SJCRH30 (cell line): Measurements from ENCODE around the gene DDX54. TPM values are rescaled to one million over a fixed set of nuclear protein-coding genes. Genes with fewer than 3 reads are reported as not detected.

ENCODE experiments used
- DNase-seq, 2 experiments: peaks; one replicate each; pipeline ENCODE4 v3.0.0-alpha.2; 2015 to 2020
- H3K27ac ChIP-seq: fragments of 250-450 bp; sonication (Bioruptor Pico); 2 replicates; pipeline ENCODE4 v1.5.1; 2020; ENCODE audit warnings: mild to moderate bottlenecking, moderate library complexity
- H3K27me3 ChIP-seq: fragments of 250-450 bp; sonication (Bioruptor Pico); 2 replicates; pipeline ENCODE4 v1.5.1; 2020; ENCODE audit warnings: mild to moderate bottlenecking, moderate library complexity
- H3K36me3 ChIP-seq: fragments of 250-450 bp; sonication (Bioruptor Pico); 2 replicates; pipeline ENCODE4 v1.5.1; 2020; ENCODE audit warnings: mild to moderate bottlenecking, moderate library complexity
- H3K4me1 ChIP-seq: fragments of 250-450 bp; sonication (Bioruptor Pico); 2 replicates; pipeline ENCODE4 v1.5.1; 2020; ENCODE audit warnings: mild to moderate bottlenecking, moderate library complexity
- H3K4me3 ChIP-seq: fragments of 250-450 bp; sonication (Bioruptor Pico); 2 replicates; pipeline ENCODE4 v1.5.1; 2020; ENCODE audit warnings: mild to moderate bottlenecking, moderate library complexity
- H3K9me3 ChIP-seq: fragments of 250-450 bp; sonication (Bioruptor Pico); replicated peaks from 2 replicates; pipeline ENCODE4 v1.5.1; 2020; ENCODE audit warnings: mild to moderate bottlenecking, moderate library complexity
- total RNA-seq: library from RNA; depleted of rRNA; stranded (reverse); fragments of >200 nt; shearing (Covaris generic); gene quantifications from 2 replicates; pipeline ENCODE4 v1.2.3, GENCODE V29; 2014

Gene DDX54
- total RNA-seq, 1 experiment from 2014 or later = 47.6 TPM

DNA sequence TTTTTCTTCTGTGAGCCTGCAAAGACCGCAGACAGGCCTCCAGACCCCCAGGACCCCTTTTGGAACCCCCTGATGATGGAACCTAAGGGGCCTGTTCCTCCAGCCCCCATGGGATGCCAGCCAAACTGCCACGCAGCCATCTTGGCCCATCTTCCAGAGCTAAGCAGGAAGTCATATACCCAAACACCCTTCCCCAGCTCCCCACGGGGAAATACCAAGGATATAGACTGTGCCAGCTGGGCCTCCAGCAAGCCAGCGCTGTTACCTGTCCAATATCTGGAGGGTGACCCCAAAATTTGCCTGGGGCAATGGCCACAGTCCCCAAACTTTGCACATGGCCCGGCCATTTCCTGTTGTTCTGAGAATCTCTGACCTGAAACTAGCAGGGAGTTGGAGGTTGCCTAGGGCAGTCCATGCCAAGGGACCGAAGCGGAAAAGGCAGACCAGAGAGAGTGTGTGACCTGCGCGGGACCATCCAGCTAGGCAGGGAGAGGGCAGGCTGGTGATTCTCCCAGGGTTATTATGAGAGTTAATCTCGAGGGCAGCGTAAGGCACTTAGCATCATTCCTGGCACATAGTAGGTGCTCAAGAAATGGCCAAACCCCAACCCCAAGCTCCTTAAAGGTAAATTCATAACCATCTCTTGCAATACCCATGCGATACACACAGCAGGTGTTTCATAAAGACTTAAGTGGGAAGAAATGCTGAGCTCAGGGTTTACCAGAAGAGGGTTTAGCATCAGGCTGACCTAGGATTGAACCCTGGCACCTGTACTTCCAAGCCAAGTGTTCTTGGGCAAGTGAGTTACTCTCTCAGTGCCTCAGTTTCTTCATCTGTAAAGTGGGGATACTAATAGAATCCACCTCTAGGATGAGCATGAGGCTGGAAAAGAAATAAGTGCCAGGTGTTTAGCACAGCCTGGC, 47.2 kb downstream of the DDX54 start:
- Histone ChIP-seq H3K27ac (no peak overlapping the region), H3K9me3 (no peaks in the 10 kb centered on the region), H3K36me3 (no peaks in the 10 kb centered on the region), H3K4me3 (no peak overlapping the region), H3K27me3 (peaks cover 5% of the 10 kb centered on the region; the same call in 1 of the 2 replicates), H3K4me1 (peaks cover 9% of the 10 kb centered on the region)
- no peak for DNase-seq

DNA sequence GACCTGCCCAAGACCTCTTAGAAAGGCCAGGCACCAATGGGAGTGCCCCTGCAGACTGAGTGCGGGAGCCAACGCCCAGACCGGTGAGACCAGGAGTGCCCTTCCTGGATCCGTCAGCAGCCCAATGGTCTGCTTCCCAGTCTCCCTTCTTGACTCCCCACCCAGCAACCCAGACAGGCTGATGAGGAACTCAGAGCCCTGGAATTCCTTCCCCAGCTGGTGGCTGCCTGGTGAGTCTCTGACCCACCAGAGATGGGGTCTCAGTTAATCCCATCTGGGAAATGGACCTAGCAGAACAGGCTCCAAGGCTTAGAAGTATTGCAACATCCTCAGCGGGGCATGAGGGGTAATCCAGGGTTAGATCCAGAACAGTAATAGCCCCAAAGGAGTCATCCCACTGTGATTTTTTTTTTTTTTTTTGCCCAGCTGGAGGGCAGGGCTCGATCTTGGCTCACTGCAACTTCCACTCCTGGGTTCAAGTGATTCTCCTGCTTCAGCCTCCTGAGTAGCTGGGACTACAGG, 48.2 kb downstream of the DDX54 start:
- no peak overlapping the region for H3K27ac ChIP-seq
- peaks cover 5% of the 10 kb centered on the region; the same call in 1 of the 2 replicates for H3K27me3 ChIP-seq
- no peaks in the 10 kb centered on the region for H3K36me3 ChIP-seq
- DNase-seq = no peak
- no peaks in the 10 kb centered on the region for H3K9me3 ChIP-seq
- peaks cover 9% of the 10 kb centered on the region for H3K4me1 ChIP-seq
- no peak overlapping the region for H3K4me3 ChIP-seq

DNA sequence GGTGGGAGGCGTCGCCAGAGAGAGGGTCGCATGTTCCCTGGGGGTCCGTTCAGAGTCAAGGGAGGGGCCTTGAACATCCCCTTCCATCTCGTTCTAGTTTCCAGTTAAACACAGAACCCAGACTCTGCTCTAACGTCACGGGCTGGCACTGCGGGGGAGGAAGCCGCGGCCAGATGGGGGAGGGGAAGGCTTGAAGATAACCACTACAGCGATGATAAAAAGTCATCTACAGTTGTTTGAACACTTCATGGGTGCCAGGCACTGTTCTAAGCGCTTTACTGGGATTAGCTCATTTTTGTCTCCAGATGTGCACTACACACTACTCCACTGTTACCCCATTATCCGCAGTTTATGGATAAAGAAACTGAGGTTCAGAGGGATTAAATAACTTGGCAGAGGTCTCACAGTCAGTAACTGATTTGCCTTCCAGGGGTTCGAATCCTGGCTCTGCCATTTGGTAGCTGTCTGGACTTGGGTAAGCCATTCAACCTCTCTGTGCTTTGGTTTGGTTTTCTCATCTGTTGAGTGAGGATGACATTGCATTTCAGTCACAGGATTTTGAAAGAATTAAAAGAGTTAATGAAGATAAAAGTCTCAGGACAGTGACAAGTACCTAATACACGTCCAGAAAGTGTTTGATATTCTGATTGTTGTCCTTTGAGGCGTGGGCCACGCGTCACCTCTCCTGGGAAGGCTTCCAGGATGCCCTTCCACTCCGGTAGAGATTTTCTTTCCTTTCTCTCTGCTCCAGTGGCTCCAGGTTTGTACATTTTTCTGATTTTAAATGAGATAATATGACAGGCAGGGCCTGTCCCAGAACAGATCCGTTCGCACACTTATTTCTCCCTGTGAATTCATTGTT, 48.9 kb downstream of the DDX54 start:
- no peak overlapping the region for H3K27ac ChIP-seq
- H3K36me3 ChIP-seq = no peaks in the 10 kb centered on the region
- H3K9me3 ChIP-seq = no peaks in the 10 kb centered on the region
- H3K4me3 ChIP-seq = no peak overlapping the region
- peaks cover 9% of the 10 kb centered on the region for H3K4me1 ChIP-seq
- no peaks in the 10 kb centered on the region for H3K27me3 ChIP-seq
- no peak for DNase-seq

DNA sequence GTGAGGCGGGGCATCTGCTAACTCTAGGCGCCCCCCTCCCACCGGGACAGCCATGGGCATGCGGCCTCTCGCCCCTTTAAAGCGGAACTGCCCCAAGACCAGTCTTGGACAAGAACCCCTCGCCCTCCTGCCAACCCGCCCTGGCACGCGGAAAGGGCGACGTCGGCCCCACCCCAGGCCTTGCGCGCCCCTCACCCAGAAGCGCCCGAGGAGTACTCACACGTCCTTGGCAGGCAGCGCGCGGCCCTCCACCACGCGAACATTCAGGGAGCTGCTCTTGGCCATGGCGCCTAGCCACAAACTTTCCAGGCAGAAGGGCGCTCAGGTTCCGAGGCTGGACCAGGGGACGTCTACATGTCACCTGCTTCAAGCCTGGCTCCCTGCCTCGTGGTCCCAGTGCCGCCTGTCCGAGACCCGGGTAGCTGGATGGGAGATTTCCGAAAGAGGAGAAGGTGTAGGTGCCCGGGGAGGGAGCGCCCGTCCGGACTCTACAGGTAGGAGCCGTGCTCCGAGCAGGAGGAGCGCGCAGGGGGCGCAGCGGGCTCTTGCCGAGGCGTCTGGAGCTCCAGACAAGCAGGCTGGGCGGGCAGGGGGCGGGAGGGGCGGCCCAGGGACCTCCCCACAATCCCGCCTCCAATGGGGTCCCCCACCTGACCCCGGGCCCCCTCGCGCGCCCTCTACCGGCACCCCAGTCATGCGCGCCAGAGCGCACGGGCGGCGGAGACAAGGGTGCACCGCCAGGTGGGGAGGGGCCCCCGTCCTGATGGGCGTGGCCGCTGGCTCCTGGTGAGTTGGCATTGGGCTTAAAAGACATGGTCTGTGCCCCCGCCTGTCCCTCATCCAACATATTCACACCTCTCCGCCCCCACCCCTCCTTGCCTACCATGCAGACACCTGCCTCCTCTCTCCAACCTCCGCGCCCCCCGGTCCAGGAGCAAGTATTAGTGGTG, 49.8 kb downstream of the DDX54 start, which contains the start of gene RASAL1:
Gene RASAL1 (minus strand): TSS at position 584 of the 950 bp plus-strand sequence. CDS start 299 bp downstream, at position 285.
- DNase-seq = no peak
- no peak within 1 kb of the TSS for H3K4me3 ChIP-seq
- H3K27me3 ChIP-seq = no peaks in the 10 kb centered on the region
- H3K9me3 ChIP-seq = no peaks in the 10 kb centered on the region
- H3K27ac ChIP-seq = no peak within 1 kb of the TSS
- H3K36me3 ChIP-seq = no peaks in the 10 kb centered on the region
- H3K4me1 ChIP-seq = peaks cover 9% of the 10 kb centered on the region

DNA sequence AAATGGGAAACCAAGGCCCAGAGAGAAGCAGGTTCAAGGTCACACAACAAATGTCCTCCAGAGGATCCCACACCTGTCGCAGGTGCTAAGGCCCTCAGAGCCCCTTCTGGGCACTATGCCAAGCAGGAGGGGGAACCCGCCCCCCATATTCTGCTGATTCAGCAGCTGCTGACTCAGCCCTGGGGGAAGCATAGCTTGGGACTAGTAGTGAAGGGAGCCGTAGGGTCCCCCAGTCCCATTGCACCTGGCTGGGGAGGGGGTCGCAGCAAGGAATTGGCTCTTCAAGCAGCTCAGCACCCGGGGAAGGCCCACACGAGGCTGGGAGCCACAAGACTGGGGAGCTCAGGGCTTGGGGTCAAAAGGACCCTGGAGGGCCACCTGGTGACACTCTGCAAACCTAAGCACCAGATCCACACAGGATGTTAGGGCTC, 50.7 kb downstream of the DDX54 start:
- no peaks in the 10 kb centered on the region for H3K27me3 ChIP-seq
- no peaks in the 10 kb centered on the region for H3K36me3 ChIP-seq
- DNase-seq = no peak
- no peak overlapping the region for H3K4me3 ChIP-seq
- peaks cover 9% of the 10 kb centered on the region for H3K4me1 ChIP-seq
- no peak overlapping the region for H3K27ac ChIP-seq
- no peaks in the 10 kb centered on the region for H3K9me3 ChIP-seq

DNA sequence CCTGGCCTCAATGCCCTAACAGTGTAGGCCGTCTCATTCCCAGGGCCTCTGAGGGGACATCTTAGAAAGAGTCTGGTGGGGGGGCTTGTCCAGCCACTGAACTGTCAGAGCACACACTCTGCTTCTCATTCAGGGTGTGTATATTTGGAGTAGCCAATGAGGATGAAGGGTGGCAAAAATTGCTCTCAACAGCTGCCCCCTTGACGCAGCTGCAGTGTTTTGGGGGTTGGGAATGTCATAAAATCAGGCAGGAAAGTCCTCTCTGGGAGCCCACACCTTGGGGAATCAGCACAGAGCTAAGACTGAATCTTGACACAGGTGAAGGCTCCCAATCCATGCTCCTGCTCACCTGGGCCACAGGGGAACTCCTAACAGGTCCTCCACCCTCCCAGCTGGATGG, 51.2 kb downstream of the DDX54 start:
- H3K27ac ChIP-seq = no peak overlapping the region
- H3K27me3 ChIP-seq = no peaks in the 10 kb centered on the region
- H3K9me3 ChIP-seq = no peaks in the 10 kb centered on the region
- DNase-seq = peak; percentile 26 to 57
- H3K36me3 ChIP-seq = no peaks in the 10 kb centered on the region
- H3K4me3 ChIP-seq = no peak overlapping the region
- H3K4me1 ChIP-seq = peaks cover 9% of the 10 kb centered on the region

DNA sequence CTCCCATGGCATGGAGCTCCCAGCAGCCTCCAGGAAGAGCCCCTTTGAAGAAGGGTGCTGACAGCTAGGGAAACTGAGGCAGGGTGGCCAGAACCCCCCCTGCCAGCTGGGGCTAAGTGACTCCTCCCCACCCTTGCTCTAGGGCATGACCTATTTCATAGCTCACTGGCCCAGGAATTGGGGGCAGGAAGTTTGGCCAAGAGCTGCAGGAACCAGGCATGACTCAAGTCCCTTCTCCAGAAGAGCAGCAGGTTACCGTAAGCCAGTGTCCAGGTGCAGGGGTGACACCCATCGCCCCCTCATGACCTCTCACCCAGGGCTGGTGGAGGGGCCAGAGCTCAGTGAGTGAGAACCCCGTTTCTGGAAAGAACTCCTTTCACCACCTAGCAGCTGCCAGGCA, 51.6 kb downstream of the DDX54 start:
- H3K4me3 ChIP-seq = no peak overlapping the region
- no peaks in the 10 kb centered on the region for H3K36me3 ChIP-seq
- no peaks in the 10 kb centered on the region for H3K27me3 ChIP-seq
- no peak for DNase-seq
- H3K27ac ChIP-seq = no peak overlapping the region
- H3K9me3 ChIP-seq = no peaks in the 10 kb centered on the region
- H3K4me1 ChIP-seq = peaks cover 9% of the 10 kb centered on the region

DNA sequence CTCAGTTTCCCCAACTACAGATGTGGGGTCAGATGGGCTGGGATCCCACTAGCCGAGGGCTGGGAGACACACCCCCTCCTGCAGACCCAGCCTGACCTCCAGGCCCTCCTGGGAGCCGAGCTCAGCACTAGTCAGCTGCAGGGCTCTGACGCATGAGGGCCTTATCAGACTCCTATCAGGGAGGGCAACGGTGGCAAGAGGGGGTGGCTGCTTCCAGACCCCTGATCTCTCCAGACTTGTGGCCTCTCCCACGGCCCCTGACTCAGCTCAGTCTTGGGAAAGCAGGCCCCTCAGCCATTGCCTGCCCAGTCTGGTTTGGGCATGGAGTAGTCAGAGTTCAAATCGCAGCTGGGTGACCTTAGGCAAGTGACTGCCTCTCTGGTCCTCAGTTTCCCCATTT, 52.2 kb downstream of the DDX54 start:
- Histone ChIP-seq H3K4me1 (peaks cover 9% of the 10 kb centered on the region), H3K27me3 (no peaks in the 10 kb centered on the region)

DNA sequence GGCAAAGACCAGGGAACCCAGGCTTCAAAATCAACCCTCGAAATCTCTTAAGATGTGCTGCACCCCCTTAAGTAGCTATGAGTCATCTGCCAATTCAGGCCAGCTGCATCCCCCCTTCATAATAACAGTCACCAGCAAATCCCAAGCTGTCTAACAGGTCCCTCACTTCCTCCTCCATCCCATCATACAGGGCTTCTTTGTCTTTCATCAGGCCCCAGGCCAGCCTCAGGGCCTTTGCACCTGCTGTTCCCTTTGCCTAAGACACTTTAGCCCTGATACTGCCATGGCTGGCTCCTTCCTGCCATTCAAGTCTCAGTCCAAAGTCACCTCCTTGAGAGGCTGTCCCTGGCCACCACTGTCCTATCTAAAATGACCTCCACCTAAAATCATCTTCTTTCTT, 53.7 kb downstream of the DDX54 start:
- no peaks in the 10 kb centered on the region for H3K36me3 ChIP-seq
- no peaks in the 10 kb centered on the region for H3K27me3 ChIP-seq
- peaks cover 9% of the 10 kb centered on the region for H3K4me1 ChIP-seq
- H3K4me3 ChIP-seq = no peak overlapping the region
- no peaks in the 10 kb centered on the region for H3K9me3 ChIP-seq
- no peak overlapping the region for H3K27ac ChIP-seq
- DNase-seq = no peak

More for the DNA sequence above, 52.2 kb downstream of the DDX54 start:
- no peaks in the 10 kb centered on the region for H3K36me3 ChIP-seq
- H3K9me3 ChIP-seq = no peaks in the 10 kb centered on the region
- no peak overlapping the region for H3K4me3 ChIP-seq
- H3K27ac ChIP-seq = no peak overlapping the region
- no peak for DNase-seq

DNA sequence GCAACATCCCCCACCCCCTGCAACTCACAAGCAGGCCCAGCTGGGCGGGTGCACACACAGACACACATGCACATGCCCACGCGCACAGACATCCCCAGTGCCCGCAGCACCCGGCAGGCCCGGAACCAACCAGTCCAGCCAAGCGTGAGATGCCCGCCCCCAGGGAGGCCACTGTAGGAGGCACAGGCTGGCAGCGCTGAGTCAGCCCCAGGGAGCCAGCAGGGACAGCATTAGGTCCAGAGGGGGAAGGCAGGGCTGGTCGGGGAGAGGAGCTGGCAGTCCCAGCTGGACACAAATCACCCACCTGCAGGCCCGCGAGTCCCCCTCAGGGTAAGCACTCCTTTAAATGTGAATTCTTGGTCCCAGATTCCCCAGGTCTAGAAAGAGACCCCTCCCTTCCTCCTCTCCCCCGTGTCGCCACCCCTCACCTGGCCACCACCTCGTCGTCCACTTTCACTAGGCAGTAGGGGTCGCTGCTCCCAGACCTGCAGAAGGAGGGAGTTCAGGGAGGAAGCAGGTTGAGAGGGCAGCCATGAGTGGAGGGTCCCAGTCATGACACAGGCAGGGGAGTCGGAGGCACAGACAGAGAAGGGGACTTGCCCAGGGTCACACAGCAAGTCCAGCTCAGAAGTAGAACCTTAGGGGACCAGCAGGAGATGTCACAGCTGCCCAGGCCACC, 54.7 kb downstream of the DDX54 start:
- Histone ChIP-seq H3K27ac (no peak overlapping the region), H3K36me3 (no peaks in the 10 kb centered on the region), H3K27me3 (no peaks in the 10 kb centered on the region), H3K9me3 (no peaks in the 10 kb centered on the region), H3K4me1 (peaks cover 9% of the 10 kb centered on the region), H3K4me3 (no peak overlapping the region)
- DNase-seq = no peak

DNA sequence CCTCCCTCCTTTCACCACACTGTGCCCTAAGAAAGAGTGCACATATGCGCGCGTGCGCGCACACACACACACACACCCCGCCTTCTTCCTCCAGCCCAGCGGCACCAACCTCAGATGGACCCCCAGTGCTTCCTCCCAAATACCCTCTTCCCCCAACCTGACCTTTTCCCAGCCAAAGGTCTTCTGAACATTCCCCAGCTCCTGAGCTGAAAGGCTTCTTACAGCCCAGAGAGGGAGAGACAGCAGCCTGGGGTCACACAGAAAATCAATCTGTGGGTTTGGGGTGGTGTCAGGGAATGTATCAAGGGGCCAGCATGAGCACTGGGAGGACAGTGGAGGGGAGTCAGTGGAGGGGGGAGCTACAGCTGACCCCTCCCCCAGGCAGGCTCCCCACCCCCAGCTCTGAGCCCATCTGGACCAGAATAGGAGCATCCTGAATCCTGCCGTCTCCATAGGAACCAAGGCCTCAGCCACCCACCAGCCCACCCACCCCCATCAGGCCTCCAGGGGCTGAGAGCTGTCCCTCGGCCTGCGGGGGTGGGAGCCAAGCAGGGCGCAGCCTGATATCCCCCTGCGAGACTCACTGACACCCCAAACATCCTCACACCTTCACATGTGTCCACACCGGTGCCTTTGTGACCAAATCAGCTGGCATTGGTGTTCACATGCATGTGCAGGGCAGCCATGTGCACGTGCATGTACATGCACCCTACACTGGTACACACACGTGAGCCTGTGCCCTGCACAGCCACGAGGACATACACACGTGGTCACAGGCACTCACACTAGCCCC, 55.4 kb downstream of the DDX54 start:
- Histone ChIP-seq H3K9me3 (no peaks in the 10 kb centered on the region), H3K4me3 (no peak overlapping the region), H3K36me3 (no peaks in the 10 kb centered on the region), H3K4me1 (peaks cover 9% of the 10 kb centered on the region), H3K27ac (no peak overlapping the region), H3K27me3 (no peaks in the 10 kb centered on the region)
- DNase-seq = no peak

DNA sequence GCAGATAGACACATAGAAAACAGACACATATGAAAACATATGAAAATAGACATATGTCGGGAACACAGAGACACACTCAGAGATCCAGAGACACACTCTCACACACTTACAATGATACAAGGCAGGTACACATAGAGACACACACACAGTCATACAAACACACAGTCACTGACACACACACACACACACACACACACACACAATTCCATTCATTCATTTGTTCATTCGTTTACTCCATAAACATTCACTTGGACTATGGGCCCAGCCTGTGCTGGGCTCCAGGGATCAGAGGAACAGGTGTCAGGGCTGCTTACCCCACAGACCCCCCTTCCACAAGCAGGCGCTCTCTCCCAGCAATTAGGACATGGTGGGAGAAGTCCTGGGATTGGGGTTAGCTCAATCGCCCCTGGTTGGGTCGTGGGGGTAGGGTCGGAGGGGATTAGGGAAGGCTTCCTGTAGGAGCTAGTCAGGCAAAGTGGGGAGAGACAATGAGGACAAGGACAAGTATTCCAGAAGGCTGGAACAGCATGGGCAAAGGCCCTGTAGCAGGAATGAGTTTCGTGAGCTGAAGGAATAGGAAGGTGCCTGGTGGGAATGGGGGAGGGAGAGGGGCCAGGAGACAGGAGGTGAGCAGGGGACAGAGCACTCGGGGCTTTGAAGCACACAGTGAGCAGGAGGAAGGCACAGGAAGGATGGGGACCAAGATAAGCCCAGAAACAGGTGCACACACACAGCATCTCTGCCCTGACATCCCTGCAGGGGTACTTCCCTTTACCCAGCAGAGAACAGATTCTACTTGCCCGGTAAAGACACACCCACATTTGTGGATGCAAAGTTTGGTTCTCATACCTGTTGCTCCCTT, 56.2 kb downstream of the DDX54 start:
- H3K36me3 ChIP-seq = no peaks in the 10 kb centered on the region
- no peak overlapping the region for H3K4me3 ChIP-seq
- no peaks in the 10 kb centered on the region for H3K27me3 ChIP-seq
- no peak overlapping the region for H3K27ac ChIP-seq
- H3K9me3 ChIP-seq = no peaks in the 10 kb centered on the region
- DNase-seq = no peak
- H3K4me1 ChIP-seq = peaks cover 4% of the 10 kb centered on the region
